Nephron (organoid): ENCODE results near the gene ERBIN.
A peak's percentile ranks its signal among the peaks of the same experiment; 100 is the strongest.

Experiments used
- H3K27ac Mint-ChIP-seq, 3 experiments: 2 replicates each; pipeline ENCODE4 v1.8.0; 2020; ENCODE audit warnings: mixed read lengths in 3 of 3, mild to moderate bottlenecking in 2 of 3, moderate library complexity in 1 of 3
- H3K27me3 Mint-ChIP-seq: 2 replicates; pipeline ENCODE4 v1.8.0; 2021; ENCODE audit warnings: low read depth, mild to moderate bottlenecking, moderate library complexity, mixed read lengths
- H3K36me3 Mint-ChIP-seq: 2 replicates; pipeline ENCODE4 v1.8.0; 2020; ENCODE audit warnings: low read depth, mixed read lengths
- H3K4me1 Mint-ChIP-seq: 2 replicates; pipeline ENCODE4 v1.8.0; 2020; ENCODE audit warnings: mixed read lengths
- H3K4me3 Mint-ChIP-seq, 3 experiments: 2 replicates each; pipeline ENCODE4 v1.8.0; 2020; ENCODE audit warnings: mild to moderate bottlenecking in 3 of 3, mixed read lengths in 3 of 3, moderate library complexity in 2 of 3
- H3K9me3 Mint-ChIP-seq: 2 replicates; pipeline ENCODE4 v1.8.0; 2020; ENCODE audit warnings: mixed read lengths
- CTCF ChIP-seq, 3 experiments: fragments of 200-600 bp; sonication (generic); IDR thresholded peaks; one replicate each; pipeline ENCODE4 v1.5.0; 2021; ENCODE audit warnings: antibody characterized with exemption in 3 of 3; ENCODE audit not compliant: unreplicated experiment in 3 of 3

Gene ERBIN

DNA sequence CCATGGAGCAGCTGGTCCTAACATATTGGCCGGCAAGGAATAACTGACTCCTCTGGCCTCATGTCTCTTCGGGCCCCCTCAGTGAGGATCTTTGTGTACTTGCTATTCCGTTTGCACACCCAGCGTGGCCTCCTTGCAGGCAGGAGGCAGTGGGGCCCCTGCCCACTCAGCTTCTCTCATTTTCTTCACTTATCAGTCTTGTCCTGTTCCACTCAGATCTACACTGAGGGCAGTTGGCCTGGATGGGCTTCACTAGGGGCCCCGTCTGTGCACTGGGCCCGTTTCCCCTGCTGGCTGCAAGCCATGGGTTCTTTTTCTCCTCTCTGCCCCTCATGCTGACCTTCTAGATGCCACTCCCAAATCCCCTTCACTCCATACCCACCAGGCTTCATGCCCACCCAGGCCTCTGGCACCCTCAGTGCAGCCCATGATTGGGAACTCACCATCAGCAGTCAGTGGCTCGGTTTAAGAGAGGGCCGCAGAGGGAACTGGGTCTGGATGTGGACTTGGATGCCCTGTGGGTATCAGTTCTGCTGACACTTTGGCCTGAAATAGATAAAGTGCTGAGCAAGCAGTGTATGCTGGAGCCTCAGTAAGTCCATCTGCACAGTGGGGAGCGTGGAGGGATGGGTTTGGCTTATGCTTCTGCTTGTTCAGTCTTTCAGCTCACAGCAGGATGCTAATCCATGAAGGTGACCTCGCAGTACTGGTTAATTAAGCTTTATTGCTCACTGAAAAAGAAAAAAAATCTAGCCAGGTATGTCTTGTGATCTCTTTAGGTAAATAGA is 57.9 kb downstream of the ERBIN start:
- Mint-ChIP-seq H3K9me3 (peaks cover 7% of the 10 kb centered on the region), H3K27me3 (no peaks in the 10 kb centered on the region), H3K36me3 (peaks cover 35% of the 10 kb centered on the region), H3K4me3 (no peak overlapping the region), H3K27ac (peak overlapping the region in 1 of 3 experiments; percentile 50), H3K4me1 (peaks cover 31% of the 10 kb centered on the region)
- TF ChIP-seq CTCF (IDR thresholded peaks at IDR 0.05; ENCODE audit: unreplicated experiment in 3 of 3) = no peak

DNA sequence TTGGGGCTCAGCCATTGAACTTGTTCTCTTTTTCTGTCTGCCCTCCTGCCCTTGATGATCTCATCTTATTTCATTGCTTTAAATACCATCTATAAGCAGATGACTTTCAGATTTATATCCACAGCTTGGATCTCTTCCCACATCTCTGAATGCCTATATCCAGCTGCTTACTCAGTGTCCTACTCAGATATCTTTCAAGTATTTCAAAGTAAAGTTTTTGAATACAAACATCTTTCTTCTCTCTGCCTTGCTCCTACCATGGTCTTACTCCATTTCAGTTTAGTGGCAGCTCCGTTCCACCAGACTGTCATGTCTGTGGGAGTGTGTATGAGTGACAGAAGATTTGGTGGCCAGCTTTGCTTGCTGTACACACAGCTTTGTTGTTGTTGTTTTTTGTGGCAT is 59.7 kb downstream of the ERBIN start:
- peak overlapping the region in 1 of 3 experiments; percentile 18 for H3K4me3 Mint-ChIP-seq
- peaks cover 27% of the 10 kb centered on the region for H3K36me3 Mint-ChIP-seq
- no peaks in the 10 kb centered on the region for H3K27me3 Mint-ChIP-seq
- H3K4me1 Mint-ChIP-seq = peaks cover 32% of the 10 kb centered on the region
- TF ChIP-seq CTCF (IDR thresholded peaks at IDR 0.05; ENCODE audit: unreplicated experiment in 3 of 3) = no peak
- peak overlapping the region; percentile 65 to 72 (median 69) for H3K27ac Mint-ChIP-seq
- peaks cover 2% of the 10 kb centered on the region for H3K9me3 Mint-ChIP-seq

DNA sequence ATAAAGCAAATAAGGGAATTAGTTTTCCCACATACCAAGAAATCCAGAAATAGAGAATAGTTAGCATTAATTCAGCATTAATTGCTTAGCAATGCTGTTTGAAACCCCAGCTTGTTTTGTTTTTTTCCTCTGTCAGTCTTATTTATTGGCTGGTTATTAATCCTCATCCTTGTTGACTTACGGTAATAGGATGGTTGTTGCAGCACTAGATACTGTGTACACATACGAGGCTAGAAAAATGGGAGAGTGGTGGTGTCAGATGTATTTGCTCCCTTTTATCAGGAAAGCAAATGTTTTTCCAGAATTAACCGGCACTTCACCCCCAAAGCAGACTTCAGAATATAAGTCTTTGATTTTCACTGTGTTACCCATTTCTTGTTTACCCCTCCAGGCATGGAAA is 60.4 kb downstream of the ERBIN start:
- peak overlapping the region; percentile 65 to 72 (median 69) for H3K27ac Mint-ChIP-seq
- no peak for TF ChIP-seq CTCF (IDR thresholded peaks at IDR 0.05; ENCODE audit: unreplicated experiment in 3 of 3)
- H3K27me3 Mint-ChIP-seq = no peaks in the 10 kb centered on the region
- peaks cover 32% of the 10 kb centered on the region for H3K4me1 Mint-ChIP-seq
- H3K36me3 Mint-ChIP-seq = peaks cover 22% of the 10 kb centered on the region
- no peaks in the 10 kb centered on the region for H3K9me3 Mint-ChIP-seq
- peak overlapping the region in 1 of 3 experiments; percentile 40 for H3K4me3 Mint-ChIP-seq

GRCh38 chr5:65987982-65988381 is 61.6 kb downstream of the ERBIN start:
- Mint-ChIP-seq H3K4me3 (no peak overlapping the region), H3K9me3 (no peaks in the 10 kb centered on the region), H3K27ac (no peak overlapping the region), H3K27me3 (no peaks in the 10 kb centered on the region), H3K4me1 (peaks cover 32% of the 10 kb centered on the region), H3K36me3 (peaks cover 23% of the 10 kb centered on the region)
- no peak for TF ChIP-seq CTCF (IDR thresholded peaks at IDR 0.05; ENCODE audit: unreplicated experiment in 3 of 3)

DNA sequence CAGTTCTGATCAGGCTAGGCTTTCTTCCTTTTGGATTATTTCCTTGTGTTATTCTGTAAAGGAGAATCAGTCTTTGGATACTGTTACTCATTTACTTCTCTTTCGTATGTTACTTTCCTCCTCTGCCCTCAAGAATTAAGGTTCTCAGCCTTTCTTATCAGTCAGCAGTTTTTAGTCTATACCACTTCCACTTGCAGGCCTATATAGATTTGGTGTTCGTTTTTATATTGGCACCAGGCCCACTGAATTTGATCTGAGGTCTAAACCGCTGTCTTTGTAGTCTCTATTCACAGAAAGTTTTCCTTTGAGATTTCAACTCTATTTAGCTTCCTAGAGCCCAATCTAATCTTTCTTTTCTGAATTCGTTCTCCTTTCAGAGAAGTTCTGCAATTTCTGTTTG is 62.8 kb downstream of the ERBIN start:
- H3K4me1 Mint-ChIP-seq = peaks cover 31% of the 10 kb centered on the region
- peak overlapping the region; percentile 27 to 71 (median 59) for H3K27ac Mint-ChIP-seq
- H3K36me3 Mint-ChIP-seq = peaks cover 22% of the 10 kb centered on the region
- no peak for TF ChIP-seq CTCF (IDR thresholded peaks at IDR 0.05; ENCODE audit: unreplicated experiment in 3 of 3)
- no peaks in the 10 kb centered on the region for H3K9me3 Mint-ChIP-seq
- no peaks in the 10 kb centered on the region for H3K27me3 Mint-ChIP-seq
- no peak overlapping the region for H3K4me3 Mint-ChIP-seq

DNA sequence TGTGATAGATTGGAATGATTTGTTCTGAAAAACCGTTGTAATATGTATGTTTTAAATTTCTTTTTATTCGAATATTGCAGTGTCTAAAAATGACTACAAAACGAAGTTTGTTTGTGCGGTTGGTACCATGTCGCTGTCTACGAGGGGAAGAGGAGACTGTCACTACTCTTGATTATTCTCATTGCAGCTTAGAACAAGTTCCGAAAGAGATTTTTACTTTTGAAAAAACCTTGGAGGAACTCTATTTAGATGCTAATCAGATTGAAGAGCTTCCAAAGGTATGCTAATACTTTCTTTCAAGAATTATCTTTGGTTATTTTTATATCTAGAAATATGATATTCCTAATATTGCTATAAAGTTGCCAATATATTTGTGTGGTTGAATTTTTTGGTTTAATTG is 66.3 kb downstream of the ERBIN start:
- H3K36me3 Mint-ChIP-seq = peaks cover 45% of the 10 kb centered on the region
- H3K4me3 Mint-ChIP-seq = no peak overlapping the region
- no peak overlapping the region for H3K27ac Mint-ChIP-seq
- peaks cover 6% of the 10 kb centered on the region for H3K4me1 Mint-ChIP-seq
- H3K9me3 Mint-ChIP-seq = no peaks in the 10 kb centered on the region
- TF ChIP-seq CTCF (IDR thresholded peaks at IDR 0.05; ENCODE audit: unreplicated experiment in 3 of 3) = no peak
- no peaks in the 10 kb centered on the region for H3K27me3 Mint-ChIP-seq
